ENCODE data around the gene GNE. TPM values are rescaled to one million over a fixed set of nuclear protein-coding genes. Genes with fewer than 3 reads are reported as not detected.

Gene GNE
- total RNA-seq, 2 donors from 2014 or later: 20.2 to 21.2 TPM

DNA sequence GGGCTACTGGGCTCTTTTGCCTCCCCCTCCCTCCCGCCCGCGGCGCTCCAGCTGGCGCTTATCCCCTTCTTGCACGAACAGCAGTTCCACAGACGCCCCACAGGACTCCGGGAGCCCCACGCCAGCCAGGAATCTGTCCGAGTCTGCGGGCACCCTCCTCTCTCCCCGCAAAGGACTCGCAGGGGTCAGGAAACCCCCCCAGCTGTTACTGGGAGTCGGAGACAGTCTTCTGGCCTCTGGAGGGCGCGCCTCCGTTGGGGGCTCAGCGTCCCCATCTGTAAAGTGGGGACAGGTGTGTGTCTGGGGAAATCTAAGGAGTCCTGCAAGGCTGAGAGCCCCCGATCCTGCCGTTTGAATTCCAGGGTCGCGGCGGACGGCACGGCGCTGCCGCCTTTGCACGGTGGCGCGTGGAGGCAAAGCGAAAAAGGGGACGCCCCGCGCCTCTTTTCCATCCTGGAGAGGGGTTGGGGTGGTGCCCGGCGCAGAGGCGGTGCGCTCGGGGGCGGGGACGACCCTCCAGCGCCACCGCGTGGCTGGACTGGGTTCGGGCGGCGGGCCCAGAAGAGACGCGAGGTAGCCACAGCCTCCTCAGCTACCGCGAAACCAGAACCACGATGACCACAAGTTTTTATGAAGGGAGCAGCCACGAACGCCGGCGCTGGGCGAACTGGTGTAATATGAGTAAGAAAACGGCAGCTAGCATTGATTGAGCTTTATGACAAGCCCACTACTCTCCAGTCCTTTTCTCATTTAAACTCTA is 91.9 kb downstream of the GNE start:
- peak overlapping the region; percentile 61 to 78 for H3K27ac ChIP-seq
- no peaks in the 10 kb centered on the region for H3K36me3 ChIP-seq

DNA sequence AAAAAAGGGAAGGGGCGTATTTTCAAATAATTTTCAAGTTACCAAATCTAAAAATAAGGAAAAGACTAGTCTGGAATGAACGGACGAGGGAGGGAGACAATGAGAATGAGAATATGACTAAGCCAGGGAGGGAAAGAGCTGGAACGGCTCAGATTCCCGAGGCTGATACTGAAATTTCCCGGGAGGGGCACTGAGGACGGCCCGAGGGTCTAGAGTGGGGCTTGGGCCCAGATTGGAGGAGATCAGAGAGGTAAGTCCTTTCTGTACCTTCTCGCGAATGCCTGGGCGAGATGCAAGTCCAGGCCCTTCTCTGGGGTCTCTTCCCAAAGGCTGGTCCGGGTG is 92.5 kb downstream of the GNE start:
- H3K27ac ChIP-seq: peak overlapping the region; percentile 61 to 78
- H3K4me3 ChIP-seq: peak overlapping the region in 1 of 2 donors; percentile 52
- TF ChIP-seq, protein P1, sequence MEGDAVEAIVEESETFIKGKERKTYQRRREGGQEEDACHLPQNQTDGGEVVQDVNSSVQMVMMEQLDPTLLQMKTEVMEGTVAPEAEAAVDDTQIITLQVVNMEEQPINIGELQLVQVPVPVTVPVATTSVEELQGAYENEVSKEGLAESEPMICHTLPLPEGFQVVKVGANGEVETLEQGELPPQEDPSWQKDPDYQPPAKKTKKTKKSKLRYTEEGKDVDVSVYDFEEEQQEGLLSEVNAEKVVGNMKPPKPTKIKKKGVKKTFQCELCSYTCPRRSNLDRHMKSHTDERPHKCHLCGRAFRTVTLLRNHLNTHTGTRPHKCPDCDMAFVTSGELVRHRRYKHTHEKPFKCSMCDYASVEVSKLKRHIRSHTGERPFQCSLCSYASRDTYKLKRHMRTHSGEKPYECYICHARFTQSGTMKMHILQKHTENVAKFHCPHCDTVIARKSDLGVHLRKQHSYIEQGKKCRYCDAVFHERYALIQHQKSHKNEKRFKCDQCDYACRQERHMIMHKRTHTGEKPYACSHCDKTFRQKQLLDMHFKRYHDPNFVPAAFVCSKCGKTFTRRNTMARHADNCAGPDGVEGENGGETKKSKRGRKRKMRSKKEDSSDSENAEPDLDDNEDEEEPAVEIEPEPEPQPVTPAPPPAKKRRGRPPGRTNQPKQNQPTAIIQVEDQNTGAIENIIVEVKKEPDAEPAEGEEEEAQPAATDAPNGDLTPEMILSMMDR (IDR thresholded peaks at IDR 0.05): no peak
- no peaks in the 10 kb centered on the region for H3K36me3 ChIP-seq
- no peaks in the 10 kb centered on the region for H3K9me3 ChIP-seq
- H3K27me3 ChIP-seq: no peaks in the 10 kb centered on the region
- H3K4me1 ChIP-seq: peaks cover 0 to 33% of the 10 kb centered on the region in 2 donors
- no peak for DNase-seq (ENCODE audit: low spot score)

More for the DNA sequence above, 91.9 kb downstream of the GNE start:
- Histone ChIP-seq H3K27me3 (no peaks in the 10 kb centered on the region), H3K4me3 (peak overlapping the region; percentile 31 to 52), H3K4me1 (peaks cover 0 to 33% of the 10 kb centered on the region in 2 donors), H3K9me3 (no peaks in the 10 kb centered on the region)
- TF ChIP-seq, protein P1 (IDR thresholded peaks at IDR 0.05): peak; percentile 87 to 95
- DNase-seq (ENCODE audit: low spot score): peak; percentile 86

DNA sequence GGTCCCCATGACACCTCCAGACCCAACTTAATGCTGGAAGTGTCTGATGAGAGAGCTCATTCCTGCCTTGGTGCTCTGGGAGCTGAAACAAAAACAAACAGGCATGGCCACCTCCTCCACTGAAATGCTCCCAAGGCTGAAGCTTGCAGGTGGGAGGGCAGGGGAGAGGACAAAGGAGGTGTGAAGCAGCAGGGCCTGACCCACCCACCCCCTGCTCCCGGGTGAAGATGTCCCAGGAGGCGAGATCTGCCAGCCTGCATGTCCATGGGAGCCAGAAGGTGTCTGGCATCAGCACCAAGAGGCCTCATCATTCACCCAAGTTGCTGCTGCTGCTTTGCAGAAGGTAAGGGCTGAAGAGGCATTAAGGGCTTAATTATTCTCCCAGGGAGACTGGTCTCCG is 93.3 kb downstream of the GNE start:
- H3K9me3 ChIP-seq: no peaks in the 10 kb centered on the region
- DNase-seq (ENCODE audit: low spot score): no peak
- H3K27ac ChIP-seq: peak overlapping the region; percentile 61 to 78
- TF ChIP-seq, protein P1 (IDR thresholded peaks at IDR 0.05): no peak
- no peaks in the 10 kb centered on the region for H3K36me3 ChIP-seq
- peaks cover 0 to 33% of the 10 kb centered on the region in 2 donors for H3K4me1 ChIP-seq
- H3K27me3 ChIP-seq: no peaks in the 10 kb centered on the region
- no peak overlapping the region for H3K4me3 ChIP-seq

Other genes starting within 250 kb of the GNE start
- gene RECK, start 221.5 kb downstream of the GNE start, total RNA-seq: 1 to 10 TPM; 7.6 to 8.9 TPM
- 10 to 100 TPM; 11.2 to 11.6 TPM for gene GLIPR2, start 121.7 kb downstream of the GNE start, total RNA-seq
- not detected for gene CCIN, start 89.1 kb downstream of the GNE start, total RNA-seq
- gene CLTA, start 67.5 kb downstream of the GNE start, total RNA-seq: 10 to 100 TPM; 67.2 to 87.7 TPM
- gene RNF38, start 141.8 kb upstream of the GNE start, total RNA-seq: 10 to 100 TPM; 21.4 to 38.6 TPM

Data from right atrium auricular region (tissue), 2 donors.